ENCODE measurements around the gene BEND3.
A peak's percentile ranks its signal among the peaks of the same experiment; 100 is the strongest.
"Not testable (repeated sequence)": the region's sequence is repeated elsewhere in the genome, so short reads cannot be mapped to it uniquely, and the experiment has no call there.

Gene BEND3

DNA sequence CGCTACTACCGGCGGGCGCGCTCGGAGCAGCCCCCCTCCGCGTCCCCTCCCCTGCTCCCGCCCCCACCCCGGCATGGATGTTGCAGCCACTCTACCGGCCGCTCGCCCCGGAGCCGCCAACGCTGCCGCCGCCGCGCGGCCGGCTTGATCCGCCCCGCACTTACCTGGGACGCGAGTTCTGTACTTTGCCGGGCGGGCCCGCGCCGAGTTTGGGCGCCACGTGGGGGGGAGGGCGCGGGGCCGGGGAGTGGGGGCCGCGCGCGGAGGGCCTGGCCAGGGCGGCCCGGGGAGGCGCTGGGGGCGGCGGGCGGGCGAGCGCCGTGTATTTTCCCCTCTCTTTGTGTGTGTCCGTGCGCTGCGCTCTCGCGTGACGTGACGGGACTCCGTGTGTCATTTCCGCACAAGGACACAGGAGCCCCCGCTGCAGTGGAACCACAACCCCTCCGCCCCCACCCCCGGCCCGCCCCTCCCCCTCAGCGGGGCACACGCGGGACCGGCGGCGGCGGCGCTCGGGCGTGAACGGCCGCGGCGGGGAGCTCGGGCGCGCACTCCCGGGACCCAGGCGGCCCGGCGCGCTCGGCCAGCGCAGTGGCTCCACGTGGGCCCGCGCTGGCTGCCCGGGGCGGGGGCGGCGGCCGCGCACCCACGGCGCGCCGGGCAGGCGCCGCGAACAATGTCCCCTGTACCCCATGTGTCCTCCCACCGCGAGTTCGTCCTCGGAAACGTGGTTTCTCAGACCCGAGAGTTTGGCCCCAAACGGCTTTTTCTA is at the start of gene BEND3:
BEND3 (minus strand) TSS at position 590 of the 769 bp plus-strand sequence. CDS start 16,230 bp downstream, outside the sequence.
- peak in 2 of 3 donors; percentile 7 to 16 for DNase-seq (ENCODE audit: low read depth in 2 of 3, low spot score in 1 of 3)

GRCh38 chr6:107164299-107164698 is 49.0 kb upstream of the BEND3 start:
- not testable (repeated sequence) for DNase-seq (ENCODE audit: low read depth in 2 of 3, low spot score in 1 of 3)

GRCh38 chr6:107161521-107161920 is 46.2 kb upstream of the BEND3 start:
- no peak for DNase-seq (ENCODE audit: low read depth in 2 of 3, low spot score in 1 of 3)

GRCh38 chr6:107156617-107157016 is 41.3 kb upstream of the BEND3 start:
- no peak for DNase-seq (ENCODE audit: low read depth in 2 of 3, low spot score in 1 of 3)

DNA sequence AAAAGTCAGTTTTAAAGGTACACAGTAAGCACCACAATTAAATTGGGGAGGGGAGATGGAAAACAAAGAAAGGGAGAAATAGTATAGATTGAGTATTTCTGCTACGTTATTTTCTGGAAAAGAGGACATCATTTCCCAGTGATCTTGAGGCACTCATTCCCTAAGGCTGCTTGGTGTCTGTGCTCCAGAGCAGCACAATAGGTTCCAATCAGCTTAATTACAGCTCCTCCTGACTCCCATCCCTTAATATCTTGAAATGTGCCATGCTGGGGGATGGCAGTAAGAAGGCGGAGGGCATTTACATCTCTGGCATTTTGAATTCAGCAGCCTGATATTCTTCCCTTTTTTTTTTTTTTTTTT is 39.5 kb upstream of the BEND3 start:
- DNase-seq (ENCODE audit: low read depth in 2 of 3, low spot score in 1 of 3): no peak

DNA sequence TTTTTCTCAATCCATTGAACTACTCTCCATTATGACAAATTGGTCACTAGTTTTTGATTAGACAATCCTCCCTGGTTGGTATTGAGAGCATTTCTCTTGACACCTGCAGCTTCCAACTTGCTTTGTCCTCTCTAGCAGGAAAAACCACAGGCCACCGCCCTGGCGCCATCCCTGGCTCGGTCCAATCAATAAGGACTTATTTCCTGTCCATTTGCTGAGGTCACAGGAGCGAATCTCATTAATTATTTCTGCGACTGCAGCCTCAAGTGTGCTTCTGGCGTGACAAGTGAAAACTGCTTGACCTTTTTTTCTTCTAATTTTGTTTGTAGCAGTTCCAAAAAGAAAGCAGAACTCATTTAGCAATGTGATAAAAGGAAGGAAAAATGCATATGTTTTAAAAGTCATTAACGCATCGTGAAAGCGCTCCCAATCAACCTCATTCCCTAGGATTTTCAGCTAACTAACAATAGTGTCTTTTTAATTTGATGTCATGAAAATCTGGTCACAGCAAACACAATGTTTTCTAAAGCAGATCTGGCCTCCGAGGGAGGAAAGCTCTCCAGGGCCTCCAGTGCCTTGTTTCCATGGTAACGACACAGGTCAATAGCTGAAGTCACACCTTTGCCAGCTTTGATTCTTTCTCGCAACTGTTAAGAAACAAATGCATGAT is 39.0 kb upstream of the BEND3 start:
- DNase-seq (ENCODE audit: low read depth in 2 of 3, low spot score in 1 of 3): no peak

GRCh38 chr6:107152638-107153430 is 37.5 kb upstream of the BEND3 start:
- no peak for DNase-seq (ENCODE audit: low read depth in 2 of 3, low spot score in 1 of 3)

- DNase-seq (ENCODE audit: low read depth in 2 of 3, low spot score in 1 of 3): no peak
These were observed 29.4 kb upstream of the BEND3 start for GRCh38 chr6:107144666-107145065.

- DNase-seq (ENCODE audit: low read depth in 2 of 3, low spot score in 1 of 3): no peak
These were observed 28.7 kb upstream of the BEND3 start for GRCh38 chr6:107144014-107144413.

GRCh38 chr6:107140581-107140980 is 25.3 kb upstream of the BEND3 start:
- no peak for DNase-seq (ENCODE audit: low read depth in 2 of 3, low spot score in 1 of 3)

DNA sequence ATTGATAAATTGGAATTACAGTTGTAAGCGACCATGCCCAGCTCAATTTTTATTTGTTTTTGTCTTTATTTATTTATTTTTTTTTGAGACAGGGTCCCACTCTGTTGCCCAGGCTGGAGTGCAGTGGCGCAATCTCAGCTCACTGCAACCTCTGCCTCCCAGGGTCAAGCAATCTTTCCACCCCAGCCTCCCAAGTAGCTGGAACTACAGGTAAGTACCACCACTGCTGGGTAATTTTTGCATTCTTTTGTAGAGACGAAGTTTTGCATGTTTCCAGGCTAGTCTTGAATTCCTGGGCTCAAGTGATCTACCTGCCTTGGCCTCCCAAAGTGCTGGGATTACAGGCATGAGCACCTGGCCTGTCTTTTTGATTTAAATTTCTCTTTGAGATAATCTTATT is 21.0 kb upstream of the BEND3 start:
- not testable (repeated sequence) for DNase-seq (ENCODE audit: low read depth in 2 of 3, low spot score in 1 of 3)

- DNase-seq (ENCODE audit: low read depth in 2 of 3, low spot score in 1 of 3): not testable (repeated sequence)
These were observed 19.8 kb upstream of the BEND3 start for GRCh38 chr6:107135048-107135680.

GRCh38 chr6:107132330-107132954 is 17.1 kb upstream of the BEND3 start:
- peak in 1 of 3 donors; percentile 13 for DNase-seq (ENCODE audit: low read depth in 2 of 3, low spot score in 1 of 3)

DNA sequence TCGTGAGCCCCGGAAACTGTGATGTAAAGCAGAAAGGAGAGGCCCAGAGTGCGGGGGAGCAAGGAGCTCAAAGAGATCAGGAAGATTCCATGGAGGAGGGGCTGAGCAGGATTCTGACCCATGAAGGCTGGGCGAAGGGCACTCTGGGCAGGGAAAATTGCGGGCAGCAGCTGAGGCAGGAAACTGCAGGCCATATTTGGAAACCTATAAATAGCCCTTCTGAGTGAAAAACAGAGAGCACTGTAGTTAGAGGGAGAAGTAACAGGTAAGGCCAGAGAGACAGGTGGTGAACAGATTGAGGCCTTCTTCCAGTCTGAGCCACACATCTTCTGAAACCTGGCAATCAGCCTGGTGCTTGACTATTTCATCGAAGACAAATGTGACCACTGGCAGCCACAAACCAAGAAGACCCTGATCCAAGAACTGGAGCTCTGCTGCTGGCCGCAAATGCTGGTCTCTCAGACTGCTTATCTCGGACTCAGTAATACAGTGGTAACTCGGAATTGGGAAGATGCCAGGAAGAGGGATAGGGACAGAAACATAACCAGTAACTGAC is 14.1 kb upstream of the BEND3 start:
- no peak for DNase-seq (ENCODE audit: low read depth in 2 of 3, low spot score in 1 of 3)

DNA sequence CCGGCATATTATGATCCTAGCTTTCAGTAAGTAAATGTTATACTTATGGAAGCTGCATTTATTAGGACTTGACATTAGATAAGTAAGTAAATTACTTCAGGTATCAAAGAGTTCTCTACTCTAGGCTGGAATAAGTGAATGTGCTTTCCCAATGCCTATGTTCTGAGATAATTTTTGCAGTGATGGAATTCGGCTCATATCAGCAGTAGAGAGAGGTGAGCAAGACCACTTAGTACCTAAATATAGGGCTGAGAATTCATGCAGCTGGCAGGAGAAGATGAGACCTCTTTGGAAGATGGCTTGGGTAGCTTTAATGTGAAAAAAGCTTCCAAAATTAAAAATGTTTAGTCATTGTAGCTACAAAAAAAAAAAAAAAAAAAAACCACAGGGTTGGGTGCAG is 13.3 kb upstream of the BEND3 start:
- DNase-seq (ENCODE audit: low read depth in 2 of 3, low spot score in 1 of 3): no peak

GRCh38 chr6:107128175-107128574 is 12.9 kb upstream of the BEND3 start:
- DNase-seq (ENCODE audit: low read depth in 2 of 3, low spot score in 1 of 3): no peak

- DNase-seq (ENCODE audit: low read depth in 2 of 3, low spot score in 1 of 3): no peak
These were observed 10.5 kb upstream of the BEND3 start for GRCh38 chr6:107125771-107126170.

DNA sequence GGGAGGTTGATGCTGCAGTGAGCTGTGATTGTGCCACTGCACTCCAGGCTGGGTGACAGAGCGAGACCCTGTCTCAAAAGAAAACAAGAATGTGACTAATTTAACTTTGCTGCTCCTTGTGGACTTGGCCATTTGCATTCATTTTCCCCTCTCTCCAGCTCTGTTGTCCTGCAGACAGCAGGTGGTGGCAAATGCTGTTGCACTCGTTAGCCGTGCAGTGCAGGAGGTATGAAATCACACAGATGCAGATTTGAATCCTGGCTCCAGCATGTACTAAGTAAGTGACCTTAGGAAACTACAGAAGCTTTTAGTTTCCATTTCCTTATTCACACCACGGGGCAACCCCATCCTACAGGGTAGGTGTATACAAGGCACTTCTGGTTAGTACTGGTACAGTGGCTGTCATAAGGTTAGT is 9.6 kb upstream of the BEND3 start:
- DNase-seq (ENCODE audit: low read depth in 2 of 3, low spot score in 1 of 3): no peak

DNA sequence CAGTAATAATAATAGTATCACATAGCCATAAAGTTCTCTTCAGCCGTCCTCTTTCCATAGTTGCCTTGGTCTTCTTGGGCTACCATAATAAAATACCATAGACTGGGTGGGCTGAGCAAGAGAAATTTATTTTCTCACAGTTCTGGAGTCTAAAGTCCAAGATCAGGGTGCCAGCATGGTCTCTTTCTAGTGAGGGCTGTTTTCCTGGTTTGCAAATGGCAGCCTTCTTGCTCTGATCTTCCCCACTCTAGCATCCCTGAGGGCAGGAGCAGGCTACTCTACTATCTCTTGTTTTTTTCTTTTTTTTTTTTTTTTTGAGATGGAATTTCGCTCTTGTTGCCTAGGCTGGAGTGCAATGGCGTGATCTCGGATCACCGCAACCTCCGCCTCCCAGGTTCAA is 8.2 kb upstream of the BEND3 start:
- no peak for DNase-seq (ENCODE audit: low read depth in 2 of 3, low spot score in 1 of 3)

DNA sequence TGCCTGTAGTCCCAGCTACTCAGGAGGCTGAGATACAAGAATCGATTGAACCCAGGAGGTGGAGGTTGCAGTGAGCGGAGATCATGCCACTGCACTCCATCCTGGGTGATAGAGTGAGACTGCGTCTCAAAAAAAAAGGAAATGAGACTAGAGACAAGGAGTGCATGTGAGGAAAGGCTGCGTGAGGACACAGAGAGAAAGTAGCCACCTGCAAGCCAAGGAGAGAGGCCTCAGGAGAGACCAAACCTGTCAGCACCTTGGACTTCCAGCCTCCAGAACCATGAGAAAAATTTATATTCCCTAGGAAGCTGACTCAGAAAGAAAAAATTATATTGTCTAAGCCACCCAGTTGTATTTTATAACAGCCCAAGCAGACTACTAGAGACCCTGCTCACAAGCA is 7.4 kb upstream of the BEND3 start:
- DNase-seq (ENCODE audit: low read depth in 2 of 3, low spot score in 1 of 3): no peak
